Fibroblast of lung (primary cell): ENCODE measurements around the gene SDK2. TPM values are rescaled to one million over a fixed set of nuclear protein-coding genes. Genes with fewer than 3 reads are reported as not detected.

Experiments used
- DNase-seq, 2 donors: peaks; one replicate each; pipeline versions ENCODE4 v3.0.0 to v3.0.0-alpha.2; 2010; ENCODE audit warnings: low read depth in 2 of 2
- H2AFZ ChIP-seq: 2 replicates; pipeline ENCODE4 v1.5.1; 2012; ENCODE audit warnings: low read length, control low read depth, inconsistent platforms
- H3K27ac ChIP-seq: 2 replicates; pipeline ENCODE4 v1.5.1; 2011; ENCODE audit warnings: low read length, control low read depth; ENCODE audit not compliant: insufficient read depth
- H3K27me3 ChIP-seq: 2 replicates; pipeline ENCODE4 v1.5.1; 2011; ENCODE audit warnings: mild to moderate bottlenecking, low read length; ENCODE audit not compliant: control insufficient read depth, insufficient read depth
- H3K36me3 ChIP-seq: 2 replicates; pipeline ENCODE4 v1.5.1; 2011; ENCODE audit warnings: low read length; ENCODE audit not compliant: control insufficient read depth, insufficient read depth
- H3K4me1 ChIP-seq: 2 replicates; pipeline ENCODE4 v1.5.1; 2011; ENCODE audit warnings: low read length; ENCODE audit not compliant: control insufficient read depth, insufficient read depth; ENCODE audit errors: extremely low read depth
- H3K4me2 ChIP-seq: 2 replicates; pipeline ENCODE4 v1.5.1; 2011; ENCODE audit warnings: low read length, control low read depth; ENCODE audit not compliant: insufficient read depth; ENCODE audit errors: extremely low read depth
- H3K4me3 ChIP-seq, 4 experiments: fragments of 200-600 bp in 1 of 4; sonication (generic) in 1 of 4; replicated peaks in 1 of 4; 2 replicates each; pipeline ENCODE4 v1.5.1; 2011 to 2016; ENCODE audit warnings: low read length in 4 of 4, low read depth in 3 of 4, mild to moderate bottlenecking in 3 of 4, control low read depth in 2 of 4, inconsistent platforms in 1 of 4, mixed read lengths in 1 of 4; ENCODE audit not compliant: insufficient read depth in 1 of 4; ENCODE audit errors: control extremely low read depth in 1 of 4
- H3K79me2 ChIP-seq: 2 replicates; pipeline ENCODE4 v1.5.1; 2012; ENCODE audit warnings: mild to moderate bottlenecking, low read length, inconsistent platforms; ENCODE audit not compliant: control insufficient read depth, insufficient read depth
- H3K9ac ChIP-seq: 2 replicates; pipeline ENCODE4 v1.5.1; 2011; ENCODE audit warnings: mild to moderate bottlenecking, low read length, control low read depth; ENCODE audit not compliant: insufficient read depth
- H3K9me3 ChIP-seq: 2 replicates; pipeline ENCODE4 v1.5.1; 2012; ENCODE audit warnings: low read depth, low read length; ENCODE audit not compliant: control insufficient read depth, insufficient read depth
- H4K20me1 ChIP-seq: 2 replicates; pipeline ENCODE4 v1.5.1; 2011; ENCODE audit warnings: low read length; ENCODE audit not compliant: control insufficient read depth, insufficient read depth; ENCODE audit errors: extremely low read depth
- CTCF ChIP-seq, 2 donors: IDR thresholded peaks in 1 of 2; conservative IDR thresholded peaks in 1 of 2; 1 replicate in 1 of 2; 2 replicates in 1 of 2; pipeline ENCODE4 v1.5.1; 2011 to 2012; ENCODE audit warnings: low read length in 2 of 2, control low read depth in 1 of 2, inconsistent platforms in 1 of 2, low read depth in 1 of 2, mild to moderate bottlenecking in 1 of 2
- EZH2 ChIP-seq: IDR thresholded peaks from 2 replicates; pipeline ENCODE4 v1.5.1; 2012; ENCODE audit warnings: low read length, control low read depth, mild to moderate bottlenecking; ENCODE audit errors: missing control alignments
- polyA plus RNA-seq, 2 donors: library from polyadenylated mRNA; depleted of rRNA in 1 of 2; stranded (reverse) in 1 of 2; unstranded in 1 of 2; fragments of >200 nt; gene quantifications; 2 replicates each; pipeline ENCODE4 v1.2.1, GENCODE V29; 2011 to 2012; ENCODE audit warnings: missing spikeins in 1 of 2
- total RNA-seq: library from RNA; depleted of rRNA; stranded (reverse); fragments of >200 nt; gene quantifications from 2 replicates; pipeline ENCODE4 v1.2.1, GENCODE V29; 2014

The SDK2 gene
- total and polyA plus RNA-seq, 2 donors (not counting 1 experiment from before 2014, with no cell fraction given): under 0.01 to 0.01 TPM

DNA sequence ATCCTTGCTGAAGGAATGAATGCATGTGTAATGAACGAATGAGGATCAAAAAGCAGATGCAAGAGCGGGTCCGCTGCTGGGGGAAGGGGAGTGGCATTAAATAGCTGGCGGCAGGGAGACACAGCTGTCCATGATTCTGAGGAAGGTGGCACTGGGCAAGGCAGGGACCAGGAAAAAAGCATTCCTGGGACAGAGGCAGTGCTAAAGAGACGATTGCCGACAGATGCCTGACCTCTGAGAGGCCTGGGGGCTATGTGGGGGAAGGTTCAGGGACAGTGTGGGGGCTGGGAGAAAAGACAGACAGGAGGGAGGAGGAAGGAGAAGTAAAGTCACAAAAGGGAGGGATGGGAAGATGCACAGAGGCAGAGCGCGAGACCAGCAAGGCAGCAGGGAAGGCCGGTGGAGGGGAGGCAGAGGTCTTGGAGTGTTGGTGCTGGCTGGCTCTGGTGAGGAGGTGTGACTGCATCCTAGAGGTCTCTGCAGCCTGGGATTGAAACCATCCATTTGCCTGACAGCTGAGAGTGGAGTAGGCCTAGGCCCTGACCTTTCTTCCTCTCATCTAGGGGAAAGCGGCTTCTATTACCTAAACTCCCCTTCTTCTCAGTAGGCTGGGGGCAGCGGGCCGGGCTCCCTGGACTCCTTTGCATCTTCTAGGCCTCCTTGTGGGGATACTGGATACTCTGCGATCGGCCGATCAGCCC is 109.9 kb downstream of the SDK2 start:
- no peaks in the 10 kb centered on the region for H3K79me2 ChIP-seq
- H3K27ac ChIP-seq: no peak overlapping the region
- no peak overlapping the region for H3K4me3 ChIP-seq
- no peak overlapping the region for H3K4me2 ChIP-seq
- H3K4me1 ChIP-seq: no peaks in the 10 kb centered on the region
- no peak overlapping the region for H3K9ac ChIP-seq
- DNase-seq: no peak
- no peaks in the 10 kb centered on the region for H3K27me3 ChIP-seq
- H4K20me1 ChIP-seq: no peaks in the 10 kb centered on the region
- no peaks in the 10 kb centered on the region for H3K36me3 ChIP-seq
- no peaks in the 10 kb centered on the region for H3K9me3 ChIP-seq
- TF ChIP-seq EZH2 (no peak), CTCF (conservative IDR thresholded peaks at IDR 0.05 in 1 of 2, IDR thresholded peaks at IDR 0.05 in 1 of 2; ENCODE audit: low read depth in 1 of 2, low read length in 2 of 2) (no peak)
- H2AFZ ChIP-seq: no peak overlapping the region

DNA sequence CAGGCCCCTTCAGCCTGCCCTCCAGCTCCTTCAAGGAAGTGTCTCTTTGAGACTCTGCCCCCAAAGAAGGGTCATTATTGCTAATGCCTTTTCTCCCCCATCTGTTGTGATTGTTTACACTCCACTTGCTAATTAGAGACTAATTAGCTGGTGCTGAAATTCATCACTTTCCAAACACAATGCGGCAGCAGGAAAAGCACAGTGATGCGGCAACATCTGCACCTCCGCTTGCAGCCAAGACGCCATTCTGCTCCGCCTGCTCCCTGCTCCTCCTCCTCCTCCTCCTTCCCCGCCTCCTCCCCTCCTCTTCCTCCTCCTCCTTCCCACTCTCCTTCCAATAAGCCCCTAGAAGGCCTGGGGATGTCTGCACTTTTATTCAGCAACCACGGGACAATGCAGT is 110.5 kb downstream of the SDK2 start:
- Histone ChIP-seq H4K20me1 (no peaks in the 10 kb centered on the region), H3K4me1 (no peaks in the 10 kb centered on the region), H2AFZ (no peak overlapping the region), H3K79me2 (no peaks in the 10 kb centered on the region), H3K9me3 (no peaks in the 10 kb centered on the region), H3K9ac (no peak overlapping the region), H3K27ac (no peak overlapping the region), H3K27me3 (no peaks in the 10 kb centered on the region), H3K4me3 (no peak overlapping the region), H3K36me3 (no peaks in the 10 kb centered on the region), H3K4me2 (no peak overlapping the region)
- TF ChIP-seq EZH2 (no peak), CTCF (conservative IDR thresholded peaks at IDR 0.05 in 1 of 2, IDR thresholded peaks at IDR 0.05 in 1 of 2; ENCODE audit: low read depth in 1 of 2, low read length in 2 of 2) (no peak)
- DNase-seq: no peak

DNA sequence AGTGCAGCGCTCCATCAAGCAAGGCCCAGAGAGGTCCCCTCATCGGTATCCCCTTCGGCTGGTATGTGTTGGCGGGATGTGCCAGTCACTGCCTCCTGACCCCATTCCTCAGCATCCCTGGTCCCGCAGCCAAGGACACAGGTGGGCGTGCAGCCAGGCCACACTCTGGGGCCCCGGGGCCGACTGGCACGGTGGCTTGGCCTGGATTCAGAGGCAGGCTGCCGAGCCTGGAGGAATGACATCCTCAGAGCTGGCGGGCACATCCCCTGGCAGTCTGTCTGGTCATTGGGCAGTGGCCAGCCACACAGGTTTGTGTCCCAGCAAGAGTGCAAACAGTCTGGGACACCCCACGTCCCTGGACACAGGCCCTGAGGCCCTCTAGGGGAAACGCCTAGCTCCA is 111.1 kb downstream of the SDK2 start:
- H3K36me3 ChIP-seq: no peaks in the 10 kb centered on the region
- DNase-seq: no peak
- H3K4me2 ChIP-seq: no peak overlapping the region
- no peak for TF ChIP-seq EZH2
- TF ChIP-seq CTCF (conservative IDR thresholded peaks at IDR 0.05 in 1 of 2, IDR thresholded peaks at IDR 0.05 in 1 of 2; ENCODE audit: low read depth in 1 of 2, low read length in 2 of 2): no peak
- no peak overlapping the region for H3K27ac ChIP-seq
- no peaks in the 10 kb centered on the region for H3K27me3 ChIP-seq
- no peaks in the 10 kb centered on the region for H3K4me1 ChIP-seq
- no peaks in the 10 kb centered on the region for H3K79me2 ChIP-seq
- no peaks in the 10 kb centered on the region for H3K9me3 ChIP-seq
- H3K4me3 ChIP-seq: no peak overlapping the region
- no peak overlapping the region for H3K9ac ChIP-seq
- no peaks in the 10 kb centered on the region for H4K20me1 ChIP-seq
- H2AFZ ChIP-seq: no peak overlapping the region
